Measurements from ENCODE around the gene FBH1.

- TF ChIP-seq CTCF (IDR thresholded peaks at IDR 0.05; ENCODE audit: low read depth, low read length, poor library complexity, severe bottlenecking) (no peak), EZH2phosphoT487 (IDR thresholded peaks at IDR 0.05; ENCODE audit: borderline replicate concordance, low read length) (no peak)
Measured at GRCh38 chr10:5917305-5917704, 27.3 kb downstream of the FBH1 start.

Measured in DOHH2 (cell line).